ENCODE results near the gene C14orf180. TPM values are rescaled to one million over a fixed set of nuclear protein-coding genes. Genes with fewer than 3 reads are reported as not detected.
A peak's percentile ranks its signal among the peaks of the same experiment; 100 is the strongest.

Gene C14orf180
- polyA plus RNA-seq, 2 of the 4 experiments (the other 2 are of a cell fraction) = not detected

DNA sequence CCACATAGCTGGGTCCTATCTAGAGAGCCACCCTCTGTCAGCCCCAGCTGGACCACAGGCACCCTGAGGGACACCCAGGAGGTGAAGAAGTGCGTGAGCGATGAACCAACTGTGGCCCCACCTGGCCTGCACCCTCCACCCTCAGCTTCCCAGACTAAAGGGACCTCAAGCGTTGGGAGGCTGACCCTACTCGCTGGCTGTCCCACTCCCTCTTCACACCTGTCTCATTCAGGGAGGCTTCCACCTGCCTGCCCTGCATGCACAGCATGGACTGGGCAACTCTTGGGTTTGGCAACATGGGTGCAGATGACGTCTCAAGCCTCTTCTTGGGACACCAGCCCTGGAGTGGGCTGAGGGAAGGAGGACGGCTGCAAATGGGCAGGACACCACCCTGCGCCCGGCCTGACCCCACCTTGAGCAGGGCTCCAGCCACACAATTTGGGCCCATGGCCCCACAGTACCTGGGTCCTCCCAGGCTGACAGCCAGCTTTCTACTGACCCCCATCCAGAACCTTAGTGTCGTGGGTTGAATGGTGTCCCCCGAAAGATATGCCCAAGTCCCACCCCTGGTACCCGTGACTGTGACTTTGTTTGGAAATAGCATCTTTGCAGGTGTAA lies 22.9 kb downstream of the C14orf180 start:
- no peaks in the 10 kb centered on the region for H3K9me3 ChIP-seq
- DNase-seq (ENCODE audit: low read depth in 1 of 2, low spot score in 1 of 2) (no peak), ATAC-seq (no peak), FAIRE-seq (no peak)
- POLR2A ChIA-PET = no interaction called here
- no peak overlapping the region for H3K4me2 ChIP-seq
- CTCF ChIA-PET = interaction anchor here (0.7 kb wide), 1 partner anchor 21 kb away, joined by 3 read pairs; no protein-coding TSS in a partner anchor
- 56% methylated on average over 10 of the region's 11 CpGs for WGBS (ENCODE audit: missing lambda C conversion rate)
- no peaks in the 10 kb centered on the region for H3K4me1 ChIP-seq
- no peak overlapping the region for H3K27ac ChIP-seq
- H3K4me3 ChIP-seq = no peak overlapping the region
- no peak for TF ChIP-seq JUN (IDR thresholded peaks at IDR 0.05)
- no peak for TF ChIP-seq NPAS2 (CRISPR knock-in tag; IDR thresholded peaks at IDR 0.05; ENCODE audit: borderline replicate concordance)
- no peak for TF ChIP-seq MAZ (IDR thresholded peaks at IDR 0.05; ENCODE audit: borderline replicate concordance, low read depth, low read length)
- no peak for TF ChIP-seq E2F6 (IDR thresholded peaks at IDR 0.05; ENCODE audit: borderline replicate concordance, low read depth)

- DNase-seq (ENCODE audit: low read depth in 1 of 2, low spot score in 1 of 2) = no peak
- POLR2A ChIA-PET = no interaction called here
- no peak for ATAC-seq
Observed at GRCh38 chr14:104602933-104603325, 23.4 kb downstream of the C14orf180 start.

GRCh38 chr14:104603711-104604401 lies 24.3 kb downstream of the C14orf180 start:
- POLR2A ChIA-PET = no interaction called here
- TF ChIP-seq, protein P1, sequence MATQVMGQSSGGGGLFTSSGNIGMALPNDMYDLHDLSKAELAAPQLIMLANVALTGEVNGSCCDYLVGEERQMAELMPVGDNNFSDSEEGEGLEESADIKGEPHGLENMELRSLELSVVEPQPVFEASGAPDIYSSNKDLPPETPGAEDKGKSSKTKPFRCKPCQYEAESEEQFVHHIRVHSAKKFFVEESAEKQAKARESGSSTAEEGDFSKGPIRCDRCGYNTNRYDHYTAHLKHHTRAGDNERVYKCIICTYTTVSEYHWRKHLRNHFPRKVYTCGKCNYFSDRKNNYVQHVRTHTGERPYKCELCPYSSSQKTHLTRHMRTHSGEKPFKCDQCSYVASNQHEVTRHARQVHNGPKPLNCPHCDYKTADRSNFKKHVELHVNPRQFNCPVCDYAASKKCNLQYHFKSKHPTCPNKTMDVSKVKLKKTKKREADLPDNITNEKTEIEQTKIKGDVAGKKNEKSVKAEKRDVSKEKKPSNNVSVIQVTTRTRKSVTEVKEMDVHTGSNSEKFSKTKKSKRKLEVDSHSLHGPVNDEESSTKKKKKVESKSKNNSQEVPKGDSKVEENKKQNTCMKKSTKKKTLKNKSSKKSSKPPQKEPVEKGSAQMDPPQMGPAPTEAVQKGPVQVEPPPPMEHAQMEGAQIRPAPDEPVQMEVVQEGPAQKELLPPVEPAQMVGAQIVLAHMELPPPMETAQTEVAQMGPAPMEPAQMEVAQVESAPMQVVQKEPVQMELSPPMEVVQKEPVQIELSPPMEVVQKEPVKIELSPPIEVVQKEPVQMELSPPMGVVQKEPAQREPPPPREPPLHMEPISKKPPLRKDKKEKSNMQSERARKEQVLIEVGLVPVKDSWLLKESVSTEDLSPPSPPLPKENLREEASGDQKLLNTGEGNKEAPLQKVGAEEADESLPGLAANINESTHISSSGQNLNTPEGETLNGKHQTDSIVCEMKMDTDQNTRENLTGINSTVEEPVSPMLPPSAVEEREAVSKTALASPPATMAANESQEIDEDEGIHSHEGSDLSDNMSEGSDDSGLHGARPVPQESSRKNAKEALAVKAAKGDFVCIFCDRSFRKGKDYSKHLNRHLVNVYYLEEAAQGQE (IDR thresholded peaks at IDR 0.05) = peak; percentile 24; the same call in 1 of the 2 replicates
- TF ChIP-seq CBX8 (IDR thresholded peaks at IDR 0.05) = no peak
- Histone ChIP-seq H3K9me3 (no peaks in the 10 kb centered on the region), H3K4me3 (peak overlapping the region; percentile 34; the same call in 1 of the 3 replicates), H3K27ac (no peak overlapping the region), H3K4me2 (peak overlapping the region; percentile 69), H3K4me1 (no peaks in the 10 kb centered on the region)
- WGBS (ENCODE audit: missing lambda C conversion rate) = 48% methylated on average over 22 of the region's 32 CpGs
- CTCF ChIA-PET = interaction anchor here (1.1 to 1.9 kb wide), 2 partner anchors 40 to 526 kb away, joined by 3 to 7 read pairs; no protein-coding TSS in a partner anchor
- DNase-seq (ENCODE audit: low read depth in 1 of 2, low spot score in 1 of 2) (no peak), ATAC-seq (peak in 1 of 2 experiments; percentile 19; a peak in 3 of 6 replicates), FAIRE-seq (no peak)

More at GRCh38 chr14:104602933-104603325, 23.4 kb downstream of the C14orf180 start:
- CTCF ChIA-PET = interaction anchor here (0.7 kb wide), 1 partner anchor 21 kb away, joined by 3 read pairs; no protein-coding TSS in a partner anchor
- Histone ChIP-seq H3K27ac (no peak overlapping the region), H3K4me1 (no peaks in the 10 kb centered on the region), H3K4me3 (no peak overlapping the region), H3K4me2 (no peak overlapping the region), H3K9me3 (no peaks in the 10 kb centered on the region)
- FAIRE-seq = no peak
- TF ChIP-seq FOXS1 (CRISPR knock-in tag; IDR thresholded peaks at IDR 0.05) (no peak), ZFP36 (IDR thresholded peaks at IDR 0.05; ENCODE audit: borderline replicate concordance, partially characterized antibody) (no peak), HOXB5 (CRISPR knock-in tag; IDR thresholded peaks at IDR 0.05) (no peak), RFX5 (IDR thresholded peaks at IDR 0.05) (no peak), MAFK (IDR thresholded peaks at IDR 0.05; ENCODE audit: partially characterized antibody) (no peak), MYC (IDR thresholded peaks at IDR 0.05; ENCODE audit: borderline replicate concordance, low read length) (no peak), PHF8 (IDR thresholded peaks at IDR 0.05; ENCODE audit: borderline replicate concordance, low read depth) (no peak), CEBPB (IDR thresholded peaks at IDR 0.05) (no peak)
- WGBS (ENCODE audit: missing lambda C conversion rate) = 58% methylated on average over 7 of the region's 7 CpGs
